Ascending aorta (tissue), 2 donors: ENCODE data around the gene TRAPPC6A. TPM values are rescaled to one million over a fixed set of nuclear protein-coding genes. Genes with fewer than 3 reads are reported as not detected.

Experiments used
- DNase-seq, 2 donors: peaks; one replicate each; pipeline ENCODE4 v3.0.0-alpha.2; 2019; ENCODE audit warnings: low spot score in 2 of 2
- H3K27ac ChIP-seq, 2 donors: fragments of 200-600 bp; sonication (generic); one replicate each; pipeline ENCODE4 v1.5.1; 2016 to 2017; ENCODE audit warnings: mild to moderate bottlenecking in 1 of 2
- H3K27me3 ChIP-seq: fragments of 200-600 bp; sonication (generic); one replicate; pipeline ENCODE4 v1.5.1; 2017
- H3K36me3 ChIP-seq, 2 donors: fragments of 200-600 bp; sonication (generic); one replicate each; pipeline ENCODE4 v1.5.1; 2016
- H3K4me1 ChIP-seq, 2 donors: fragments of 200-600 bp; sonication (generic); one replicate each; pipeline ENCODE4 v1.5.1; 2016 to 2017; ENCODE audit warnings: mild to moderate bottlenecking in 1 of 2
- H3K4me3 ChIP-seq, 2 donors: fragments of 200-600 bp; sonication (generic); one replicate each; pipeline ENCODE4 v1.5.1; 2016 to 2017; ENCODE audit warnings: mild to moderate bottlenecking in 1 of 2
- H3K9me3 ChIP-seq, 2 donors: fragments of 200-600 bp; sonication (generic); one replicate each; pipeline ENCODE4 v1.5.1; 2016
- intact Hi-C: fragments of 100-400 bp; cut with DNase I; formaldehyde crosslinking; loops from one replicate; pipeline ENCODE4 v1.15.1; 2023
- total RNA-seq: library from RNA; depleted of rRNA; stranded (reverse); fragments of >200 nt; gene quantifications from one replicate; pipeline ENCODE4 v1.1.0, GENCODE V29; 2016
- TF ChIP-seq, protein P1 (sequence below), 3 experiments: fragments of 200-600 bp in 2 of 3; fragments of 450-650 bp in 1 of 3; sonication (generic) in 2 of 3; IDR thresholded peaks; one replicate each; pipeline ENCODE4 v1.5.1; 2016 to 2019; ENCODE audit warnings: antibody characterized with exemption in 3 of 3, mild to moderate bottlenecking in 1 of 3, moderate library complexity in 1 of 3

The TRAPPC6A gene
- total RNA-seq, 1 donor from 2014 or later = 18.3 TPM

DNA sequence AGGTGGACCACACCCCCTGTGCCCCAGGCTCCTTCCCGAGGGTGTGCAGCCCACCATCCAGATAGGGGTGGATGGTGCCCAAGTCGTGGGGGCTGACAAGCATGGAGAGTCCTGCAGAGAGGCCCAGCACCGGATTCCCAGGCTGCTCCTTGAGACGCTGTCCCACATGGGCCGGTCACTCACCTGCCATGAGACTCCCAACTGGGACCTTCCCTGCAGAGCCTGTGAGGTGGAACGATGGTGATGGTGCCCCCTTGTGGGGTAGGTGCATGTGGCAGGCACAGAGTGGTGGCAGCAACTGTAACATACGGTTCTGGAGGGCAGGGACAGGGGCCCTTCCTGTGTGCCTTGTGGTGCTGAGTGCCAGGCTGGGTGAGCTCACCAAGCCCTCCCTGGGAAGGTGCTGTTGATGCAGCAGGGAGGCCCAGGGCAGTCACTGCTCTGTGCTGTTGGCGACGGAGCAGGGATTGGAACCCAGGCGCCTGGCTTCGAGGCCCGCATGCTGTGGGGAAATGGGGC lies 52.0 kb downstream of the TRAPPC6A start:
- H3K4me1 ChIP-seq = no peaks in the 10 kb centered on the region
- intact Hi-C loops = no loop called here
- DNase-seq = no peak
- no peak overlapping the region for H3K27ac ChIP-seq
- no peaks in the 10 kb centered on the region for H3K27me3 ChIP-seq
- no peak overlapping the region for H3K4me3 ChIP-seq
- TF ChIP-seq, protein P1, sequence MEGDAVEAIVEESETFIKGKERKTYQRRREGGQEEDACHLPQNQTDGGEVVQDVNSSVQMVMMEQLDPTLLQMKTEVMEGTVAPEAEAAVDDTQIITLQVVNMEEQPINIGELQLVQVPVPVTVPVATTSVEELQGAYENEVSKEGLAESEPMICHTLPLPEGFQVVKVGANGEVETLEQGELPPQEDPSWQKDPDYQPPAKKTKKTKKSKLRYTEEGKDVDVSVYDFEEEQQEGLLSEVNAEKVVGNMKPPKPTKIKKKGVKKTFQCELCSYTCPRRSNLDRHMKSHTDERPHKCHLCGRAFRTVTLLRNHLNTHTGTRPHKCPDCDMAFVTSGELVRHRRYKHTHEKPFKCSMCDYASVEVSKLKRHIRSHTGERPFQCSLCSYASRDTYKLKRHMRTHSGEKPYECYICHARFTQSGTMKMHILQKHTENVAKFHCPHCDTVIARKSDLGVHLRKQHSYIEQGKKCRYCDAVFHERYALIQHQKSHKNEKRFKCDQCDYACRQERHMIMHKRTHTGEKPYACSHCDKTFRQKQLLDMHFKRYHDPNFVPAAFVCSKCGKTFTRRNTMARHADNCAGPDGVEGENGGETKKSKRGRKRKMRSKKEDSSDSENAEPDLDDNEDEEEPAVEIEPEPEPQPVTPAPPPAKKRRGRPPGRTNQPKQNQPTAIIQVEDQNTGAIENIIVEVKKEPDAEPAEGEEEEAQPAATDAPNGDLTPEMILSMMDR (IDR thresholded peaks at IDR 0.05) = peak; percentile 26 to 43 (median 27)
- no peaks in the 10 kb centered on the region for H3K9me3 ChIP-seq
- H3K36me3 ChIP-seq = no peaks in the 10 kb centered on the region

DNA sequence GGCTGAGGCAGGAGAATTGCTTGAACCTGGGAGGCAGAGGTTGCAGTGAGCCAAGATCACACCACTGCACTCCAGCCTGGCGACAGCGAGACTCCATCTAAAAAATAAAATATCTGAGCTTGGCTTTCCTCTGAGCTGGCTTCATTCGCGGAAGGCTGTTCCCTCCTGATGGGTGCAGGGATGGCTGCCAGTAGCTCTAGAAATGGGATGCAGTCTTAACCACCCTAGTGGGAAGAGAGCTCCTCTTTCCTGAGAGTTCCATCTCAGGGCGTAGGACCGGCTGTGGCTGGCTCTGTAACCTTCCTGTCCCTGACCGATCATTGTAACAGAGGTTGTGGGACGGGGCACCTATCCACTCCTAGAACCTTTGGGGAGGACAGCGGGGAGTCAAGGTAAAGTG lies 52.7 kb downstream of the TRAPPC6A start:
- Histone ChIP-seq H3K27ac (no peak overlapping the region), H3K9me3 (no peaks in the 10 kb centered on the region), H3K36me3 (no peaks in the 10 kb centered on the region), H3K4me1 (no peaks in the 10 kb centered on the region), H3K4me3 (no peak overlapping the region), H3K27me3 (no peaks in the 10 kb centered on the region)
- intact Hi-C loops = no loop called here
- TF ChIP-seq, protein P1 (IDR thresholded peaks at IDR 0.05) = no peak
- DNase-seq = no peak

DNA sequence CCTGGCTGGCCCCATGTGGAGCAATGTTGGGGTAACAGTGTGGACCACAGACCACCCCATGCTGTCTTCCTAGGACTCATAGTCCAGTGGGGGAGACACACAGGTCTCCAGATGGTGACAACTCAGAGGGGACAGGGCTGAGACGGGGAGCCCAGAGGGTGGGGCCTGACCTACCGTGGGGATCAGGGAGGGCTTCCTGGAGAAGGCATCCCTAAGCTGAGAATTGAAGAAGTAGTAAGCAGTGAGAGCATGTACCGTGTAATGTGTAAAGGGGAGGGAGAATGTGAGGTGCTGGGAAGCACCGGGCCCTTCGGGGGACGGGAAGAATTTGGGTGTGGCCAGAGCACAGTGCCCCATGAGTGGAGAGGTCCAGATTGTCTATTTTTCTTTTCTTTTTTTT lies 54.0 kb downstream of the TRAPPC6A start:
- H3K4me3 ChIP-seq = no peak overlapping the region
- no peaks in the 10 kb centered on the region for H3K27me3 ChIP-seq
- TF ChIP-seq, protein P1 (IDR thresholded peaks at IDR 0.05) = no peak
- intact Hi-C loops = no loop called here
- no peaks in the 10 kb centered on the region for H3K36me3 ChIP-seq
- no peaks in the 10 kb centered on the region for H3K9me3 ChIP-seq
- no peaks in the 10 kb centered on the region for H3K4me1 ChIP-seq
- H3K27ac ChIP-seq = no peak overlapping the region
- DNase-seq = no peak

DNA sequence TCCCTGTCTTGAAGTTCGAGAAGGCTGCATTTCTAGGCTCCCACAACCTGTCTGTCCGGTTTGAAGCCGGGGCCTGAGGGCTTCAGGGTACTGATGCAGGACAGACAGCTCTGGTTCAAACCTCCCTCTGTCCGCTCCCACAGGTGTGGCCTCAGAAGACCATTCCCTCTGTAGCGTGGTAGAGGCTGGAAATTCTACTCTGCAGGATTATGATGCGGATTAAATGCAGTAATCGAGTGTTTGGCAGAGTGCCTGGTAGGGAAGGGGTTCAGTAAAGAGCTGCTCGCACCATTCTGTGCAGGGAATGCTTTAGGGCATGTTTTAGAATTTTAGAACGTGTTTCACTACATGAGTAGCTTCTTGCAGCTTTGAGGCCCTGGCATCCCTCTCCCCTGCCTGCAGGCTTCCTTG lies 54.6 kb downstream of the TRAPPC6A start:
- H3K4me1 ChIP-seq = no peaks in the 10 kb centered on the region
- intact Hi-C loops = no loop called here
- TF ChIP-seq, protein P1 (IDR thresholded peaks at IDR 0.05) = no peak
- no peaks in the 10 kb centered on the region for H3K36me3 ChIP-seq
- H3K4me3 ChIP-seq = no peak overlapping the region
- no peak for DNase-seq
- no peak overlapping the region for H3K27ac ChIP-seq
- H3K27me3 ChIP-seq = no peaks in the 10 kb centered on the region
- no peaks in the 10 kb centered on the region for H3K9me3 ChIP-seq

DNA sequence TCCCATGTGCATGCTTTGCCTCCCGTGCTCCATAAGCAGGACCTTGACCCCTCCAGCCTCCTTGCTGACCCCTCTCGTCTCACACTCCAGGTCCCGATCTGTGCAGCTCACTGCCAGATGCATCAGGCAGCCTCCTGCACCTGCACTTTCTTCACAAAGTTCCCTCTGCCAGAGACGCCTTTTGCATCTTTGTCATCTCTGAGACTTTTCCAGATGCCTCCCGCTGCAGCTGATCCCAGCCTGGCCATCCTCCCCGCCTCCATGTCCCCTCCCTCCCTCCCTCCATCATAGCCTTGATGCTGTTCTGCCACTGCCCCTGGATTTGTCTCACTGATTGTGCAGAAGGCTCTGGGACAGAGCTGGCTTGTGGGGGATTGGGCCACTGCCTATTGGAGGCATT lies 55.2 kb downstream of the TRAPPC6A start:
- no peaks in the 10 kb centered on the region for H3K36me3 ChIP-seq
- no peak overlapping the region for H3K27ac ChIP-seq
- TF ChIP-seq, protein P1 (IDR thresholded peaks at IDR 0.05) = no peak
- H3K4me3 ChIP-seq = no peak overlapping the region
- H3K9me3 ChIP-seq = no peaks in the 10 kb centered on the region
- intact Hi-C loops = no loop called here
- H3K4me1 ChIP-seq = no peaks in the 10 kb centered on the region
- H3K27me3 ChIP-seq = no peaks in the 10 kb centered on the region
- no peak for DNase-seq

DNA sequence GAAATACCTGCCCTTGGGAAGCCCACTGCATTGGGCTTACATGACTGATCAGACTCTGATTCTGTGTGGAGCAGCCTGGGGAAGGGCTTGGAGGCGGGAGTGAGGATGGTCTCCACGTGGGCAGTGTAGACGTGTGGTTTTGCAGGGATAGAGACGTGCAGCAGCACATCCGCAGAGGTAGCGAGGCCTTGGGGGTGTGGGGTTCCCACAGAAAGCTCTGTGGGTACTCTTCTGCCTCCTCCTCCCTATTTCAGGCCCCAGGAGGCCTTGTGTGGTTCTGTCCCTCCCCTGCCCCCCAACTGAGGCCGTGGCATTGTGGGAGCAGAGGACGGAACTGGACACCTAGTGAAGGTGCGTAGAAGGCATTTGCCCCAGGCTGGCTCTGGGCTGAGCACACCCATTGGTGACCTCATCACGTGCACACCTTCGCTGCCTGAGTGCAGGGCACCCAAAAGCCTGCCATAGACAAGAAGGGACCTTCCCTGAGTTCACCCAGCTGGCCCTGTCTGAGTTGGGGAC lies 56.2 kb downstream of the TRAPPC6A start:
- Histone ChIP-seq H3K36me3 (no peaks in the 10 kb centered on the region), H3K4me3 (no peak overlapping the region), H3K9me3 (no peaks in the 10 kb centered on the region), H3K27ac (no peak overlapping the region), H3K27me3 (no peaks in the 10 kb centered on the region), H3K4me1 (no peaks in the 10 kb centered on the region)
- DNase-seq = no peak
- intact Hi-C loops = no loop called here
- TF ChIP-seq, protein P1 (IDR thresholded peaks at IDR 0.05) = no peak
